ENCODE results near the gene BMP2.

Gene BMP2

DNA sequence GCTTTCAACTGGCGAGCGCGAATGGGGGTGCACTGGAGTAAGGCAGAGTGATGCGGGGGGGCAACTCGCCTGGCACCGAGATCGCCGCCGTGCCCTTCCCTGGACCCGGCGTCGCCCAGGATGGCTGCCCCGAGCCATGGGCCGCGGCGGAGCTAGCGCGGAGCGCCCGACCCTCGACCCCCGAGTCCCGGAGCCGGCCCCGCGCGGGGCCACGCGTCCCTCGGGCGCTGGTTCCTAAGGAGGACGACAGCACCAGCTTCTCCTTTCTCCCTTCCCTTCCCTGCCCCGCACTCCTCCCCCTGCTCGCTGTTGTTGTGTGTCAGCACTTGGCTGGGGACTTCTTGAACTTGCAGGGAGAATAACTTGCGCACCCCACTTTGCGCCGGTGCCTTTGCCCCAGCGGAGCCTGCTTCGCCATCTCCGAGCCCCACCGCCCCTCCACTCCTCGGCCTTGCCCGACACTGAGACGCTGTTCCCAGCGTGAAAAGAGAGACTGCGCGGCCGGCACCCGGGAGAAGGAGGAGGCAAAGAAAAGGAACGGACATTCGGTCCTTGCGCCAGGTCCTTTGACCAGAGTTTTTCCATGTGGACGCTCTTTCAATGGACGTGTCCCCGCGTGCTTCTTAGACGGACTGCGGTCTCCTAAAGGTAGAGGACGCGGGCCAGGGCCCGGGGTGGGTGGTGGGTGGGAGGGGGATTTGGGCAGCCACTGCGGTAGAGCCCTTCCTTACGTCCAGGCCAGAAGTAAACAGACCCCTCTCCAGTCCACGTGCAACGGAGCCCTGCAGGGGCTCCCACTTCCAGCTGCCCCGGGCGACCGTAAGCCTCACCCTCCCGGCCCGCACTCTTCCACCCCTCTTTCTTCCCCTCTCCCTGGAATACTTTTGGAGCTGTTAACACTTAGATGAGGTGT, 998 bp downstream of the BMP2 start:
- no peak for DNase-seq

DNA sequence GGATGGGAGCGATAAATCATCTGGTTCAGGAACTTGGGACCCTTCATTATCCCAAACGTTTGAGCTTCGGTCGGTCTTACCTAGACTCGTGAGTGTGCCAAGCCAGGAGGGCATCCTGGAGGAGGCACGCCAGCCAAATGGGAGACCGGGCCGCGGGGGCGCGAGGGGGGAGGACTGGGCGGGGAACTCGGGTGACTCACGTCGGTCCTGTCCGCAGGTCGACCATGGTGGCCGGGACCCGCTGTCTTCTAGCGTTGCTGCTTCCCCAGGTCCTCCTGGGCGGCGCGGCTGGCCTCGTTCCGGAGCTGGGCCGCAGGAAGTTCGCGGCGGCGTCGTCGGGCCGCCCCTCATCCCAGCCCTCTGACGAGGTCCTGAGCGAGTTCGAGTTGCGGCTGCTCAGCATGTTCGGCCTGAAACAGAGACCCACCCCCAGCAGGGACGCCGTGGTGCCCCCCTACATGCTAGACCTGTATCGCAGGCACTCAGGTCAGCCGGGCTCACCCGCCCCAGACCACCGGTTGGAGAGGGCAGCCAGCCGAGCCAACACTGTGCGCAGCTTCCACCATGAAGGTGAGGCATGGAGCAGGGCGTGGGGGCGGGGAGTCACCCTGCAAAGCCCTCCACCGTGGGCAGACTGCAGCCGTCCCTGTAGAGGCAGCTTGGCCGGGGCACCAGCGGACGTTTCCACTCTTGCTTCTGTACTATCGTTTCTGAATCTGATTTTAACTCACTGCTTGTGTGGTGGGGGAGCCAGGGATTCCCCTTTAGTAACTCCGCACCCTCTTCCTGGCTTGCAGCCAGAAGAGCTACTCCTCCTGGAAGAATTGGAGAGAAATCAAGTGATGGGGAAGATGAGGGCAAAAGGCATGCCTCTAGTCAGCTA, 2.7 kb downstream of the BMP2 start:
- DNase-seq: no peak

DNA sequence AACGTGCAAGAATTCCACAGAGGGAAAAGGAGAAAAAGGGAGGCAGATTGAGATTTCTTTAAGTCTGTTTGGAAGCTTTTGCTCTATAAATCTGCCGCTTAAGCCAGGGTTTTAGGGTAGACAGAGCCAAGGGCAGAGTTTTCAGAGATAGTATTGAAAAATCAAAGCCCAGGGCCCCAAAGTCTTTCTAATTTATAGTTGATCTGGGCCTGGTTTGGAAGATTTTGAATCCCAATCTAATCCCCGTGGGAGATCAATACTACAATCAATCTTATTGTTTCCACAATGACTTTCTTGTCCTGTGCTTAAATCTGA, 3.3 kb downstream of the BMP2 start:
- no peak for DNase-seq

DNA sequence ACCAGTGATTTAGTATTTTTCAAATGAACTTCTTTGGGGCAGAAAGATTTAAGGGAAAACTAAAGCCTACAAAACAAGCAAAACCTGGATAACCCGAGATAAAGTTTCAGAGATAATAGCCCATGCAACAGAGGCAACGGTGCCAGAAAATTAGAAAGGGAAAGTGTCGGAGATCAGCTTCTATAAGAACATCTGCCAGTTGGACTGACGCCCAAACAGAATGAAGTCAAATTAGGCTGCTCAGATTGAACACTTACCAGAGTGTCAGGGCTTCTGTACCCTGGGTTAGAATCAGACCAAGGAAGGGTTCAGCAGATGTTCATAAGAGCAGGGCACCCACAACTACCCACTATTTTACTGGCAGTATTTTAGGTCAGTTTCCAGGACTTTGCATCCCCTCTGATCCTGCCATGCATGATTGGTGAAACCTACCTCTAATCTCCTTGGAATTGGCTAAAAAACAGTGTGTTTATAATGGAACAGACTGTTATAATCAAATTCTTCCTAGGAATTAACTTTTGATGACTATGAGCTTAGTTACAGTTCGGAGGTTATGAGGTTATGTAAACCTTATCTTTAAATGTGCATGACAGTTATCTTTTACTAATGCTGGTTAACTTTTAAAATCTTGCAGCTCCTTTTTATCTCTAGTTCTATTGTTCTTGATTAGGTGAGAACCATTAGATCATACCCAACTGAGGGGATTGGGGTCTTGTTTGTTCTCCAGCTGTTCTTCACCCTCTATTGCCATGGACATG, 13.1 kb downstream of the BMP2 start:
- DNase-seq: peak; percentile 68

DNA sequence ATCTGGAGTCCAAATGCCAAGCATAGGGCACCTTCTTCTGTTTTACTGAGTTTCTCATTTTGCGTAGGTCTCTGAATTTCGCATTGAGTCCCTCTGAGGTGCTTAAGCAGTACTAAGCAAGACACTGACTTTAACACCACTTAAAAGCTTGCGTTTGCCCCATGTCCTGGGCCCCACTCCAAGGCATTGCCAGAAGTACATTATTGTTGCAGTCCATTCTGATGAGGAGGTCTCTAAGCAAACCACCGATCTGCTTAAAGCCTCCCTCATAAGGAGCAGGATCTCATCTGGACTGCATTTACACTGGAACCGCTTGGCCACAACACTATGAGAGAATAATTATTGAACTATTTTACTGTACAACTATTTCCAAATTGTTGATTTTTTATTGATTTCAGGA, 16.3 kb downstream of the BMP2 start:
- no peak for DNase-seq

DNA sequence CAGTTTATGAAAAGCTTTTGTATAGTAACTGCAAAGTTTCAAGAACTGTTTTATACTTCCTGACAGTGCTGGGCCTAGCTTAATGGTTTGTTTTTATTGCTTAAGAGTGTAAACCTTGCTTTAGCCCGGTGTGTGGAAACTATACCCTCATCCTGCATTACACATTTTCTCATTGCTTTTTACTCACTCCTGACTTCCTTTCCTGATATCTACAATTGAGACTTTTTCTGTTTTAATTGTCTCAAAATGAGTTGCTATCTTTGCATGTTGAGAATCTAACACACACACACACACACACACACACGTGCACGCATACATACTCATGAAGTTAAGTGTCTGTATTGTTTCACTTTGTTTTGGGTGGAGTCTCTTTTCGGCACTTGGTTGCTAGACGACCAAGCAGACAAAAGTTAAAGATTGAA, 16.7 kb downstream of the BMP2 start:
- no peak for DNase-seq

DNA sequence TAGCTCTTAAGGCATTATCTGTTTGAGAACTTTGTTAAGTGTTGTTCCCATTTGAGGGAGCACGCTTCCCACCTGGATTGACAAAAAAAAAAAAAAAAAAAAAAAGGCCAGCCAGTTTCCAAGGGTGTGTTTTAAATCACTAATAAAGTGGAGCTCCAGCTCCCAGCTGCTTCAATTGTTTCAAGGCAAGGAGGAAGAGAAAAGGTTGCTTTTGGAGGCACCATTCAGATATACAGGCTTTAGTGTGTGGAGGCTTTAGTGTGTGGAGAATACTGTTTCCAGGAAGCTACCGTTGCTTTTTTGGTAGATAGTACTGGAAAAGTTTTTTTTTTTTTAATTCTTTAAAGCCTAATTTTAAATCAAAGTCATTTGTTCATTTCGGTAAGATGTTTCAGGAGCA, 17.3 kb downstream of the BMP2 start:
- no peak for DNase-seq

DNA sequence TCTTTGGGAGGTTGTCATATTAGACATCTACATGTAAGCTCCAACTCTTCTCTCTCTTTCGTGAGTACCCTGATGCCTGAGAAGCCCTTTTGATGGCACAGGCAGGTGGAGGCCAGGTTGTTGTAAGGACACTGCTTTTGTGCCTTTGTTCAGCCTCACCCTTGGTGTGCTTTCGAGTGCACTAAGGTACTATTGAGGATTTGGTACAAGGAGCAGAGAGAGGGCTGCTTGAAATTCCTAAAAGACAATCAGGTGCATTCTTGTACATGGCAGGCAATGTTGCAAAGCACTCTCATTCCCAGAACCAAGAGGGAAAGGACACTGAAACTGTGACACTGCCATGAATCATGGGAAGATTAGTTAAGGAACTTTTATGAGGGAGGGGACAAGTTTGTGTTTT, 19.1 kb downstream of the BMP2 start:
- DNase-seq: no peak

DNA sequence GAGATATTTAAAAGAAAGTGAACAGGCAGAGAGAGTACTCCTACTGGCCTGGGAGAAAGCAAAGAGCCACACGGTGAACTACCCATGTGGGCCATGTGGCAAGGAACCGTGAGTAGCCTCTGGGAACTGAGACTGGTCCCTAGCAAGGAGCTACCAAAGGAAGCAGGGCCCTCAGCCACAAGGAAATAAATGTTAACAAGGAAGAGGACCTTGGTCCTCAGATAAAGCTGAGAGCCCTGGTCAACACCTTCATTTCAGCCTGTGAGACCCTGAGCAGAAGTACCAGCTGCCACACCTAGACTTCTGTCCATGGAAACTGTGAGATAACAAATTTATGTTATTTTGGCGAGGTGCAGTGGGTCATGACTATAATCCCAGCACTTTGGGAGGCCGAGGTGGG, 25.3 kb downstream of the BMP2 start:
- DNase-seq: no peak

DNA sequence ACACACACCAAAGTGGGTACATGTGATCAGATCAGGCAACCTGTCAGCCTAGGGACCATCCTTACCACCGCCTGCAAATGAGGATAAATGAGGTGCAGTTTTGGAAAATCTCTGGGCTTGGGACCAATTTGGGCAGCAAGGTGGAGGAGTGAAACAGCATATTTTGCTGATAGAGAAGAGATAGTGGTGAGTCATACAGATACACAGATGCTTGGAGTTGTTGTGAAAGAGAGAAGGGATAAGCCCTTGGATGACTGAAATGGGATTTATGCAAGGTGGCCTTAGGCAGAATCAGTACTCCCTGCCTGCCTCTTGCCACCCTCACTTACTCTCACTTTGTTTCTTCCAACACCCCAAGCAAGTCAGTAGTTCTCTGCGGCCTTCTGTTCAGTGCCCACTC, 34.7 kb downstream of the BMP2 start:
- DNase-seq: no peak

DNA sequence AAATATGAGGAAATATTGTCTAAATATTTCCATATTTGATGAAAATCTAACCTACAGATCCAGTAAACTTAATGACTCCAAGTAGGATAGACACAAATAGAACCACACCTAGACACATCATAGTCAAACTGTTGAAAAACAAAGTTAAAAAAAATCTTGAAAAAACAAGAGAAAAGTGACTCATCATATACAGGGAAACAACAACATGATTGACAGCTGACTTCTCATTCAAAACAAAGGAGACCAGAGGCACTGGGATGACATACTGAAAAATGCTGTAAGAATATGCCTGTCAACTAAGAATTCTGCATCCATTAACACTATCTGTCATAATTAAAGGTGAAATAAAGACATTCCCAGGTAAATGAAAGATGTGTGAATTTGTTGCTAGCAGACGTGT, 38.8 kb downstream of the BMP2 start:
- no peak for DNase-seq

DNA sequence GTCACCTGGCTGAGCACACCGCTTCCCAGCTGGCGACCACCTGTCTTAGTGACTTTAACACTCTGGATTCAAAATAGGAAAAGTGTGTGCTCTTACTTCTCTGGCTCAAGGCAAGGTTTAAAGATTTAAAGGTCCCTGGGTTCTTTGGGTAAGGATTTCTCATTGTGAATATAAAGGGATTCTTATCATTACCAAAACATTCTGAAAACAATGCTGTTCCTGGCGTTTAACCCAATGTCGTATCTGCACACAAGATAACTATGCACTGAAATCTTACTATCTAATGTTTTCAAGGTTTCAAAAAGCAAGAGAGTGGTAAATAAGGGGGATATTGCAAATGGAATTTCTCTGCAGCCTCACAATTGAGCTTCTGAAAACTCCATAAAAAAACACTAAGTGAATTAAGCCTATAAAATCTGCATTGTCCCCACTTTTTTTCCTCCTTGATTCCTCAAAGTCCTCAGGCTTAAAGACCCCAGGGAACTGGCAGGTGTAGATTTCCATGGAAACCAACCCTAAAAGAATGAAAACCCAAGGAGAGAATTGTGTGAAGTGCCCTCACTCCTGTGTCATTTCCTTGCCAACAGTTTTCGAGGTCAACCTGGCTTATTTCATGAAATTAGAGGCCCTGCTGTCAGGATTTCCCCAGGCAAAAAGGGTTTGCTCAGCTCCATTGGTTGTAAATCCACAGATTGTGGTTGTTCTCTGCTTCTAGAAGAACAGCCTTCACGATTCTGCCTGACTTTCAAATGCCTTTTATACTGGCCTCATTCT, 44.0 kb downstream of the BMP2 start:
- DNase-seq: no peak

DNA sequence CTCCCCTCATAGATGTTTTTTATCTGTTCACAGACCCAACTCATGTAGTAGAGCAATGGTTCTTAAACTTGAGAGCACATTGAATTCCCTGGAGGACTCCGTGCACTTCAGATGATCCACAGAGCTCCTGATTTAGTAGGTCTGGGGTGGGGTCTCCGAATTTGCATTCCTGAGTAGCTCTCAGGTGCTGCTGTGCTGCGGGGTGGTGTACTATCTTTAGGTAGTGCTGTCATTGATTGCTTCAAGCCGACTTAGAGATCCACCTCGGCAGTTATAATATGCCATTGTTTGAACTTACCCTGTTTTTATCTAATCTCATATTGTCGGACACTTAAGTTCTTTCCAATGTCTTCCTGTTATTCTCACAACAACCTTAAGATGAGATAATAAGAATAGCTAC, 45.0 kb downstream of the BMP2 start:
- no peak for DNase-seq

DNA sequence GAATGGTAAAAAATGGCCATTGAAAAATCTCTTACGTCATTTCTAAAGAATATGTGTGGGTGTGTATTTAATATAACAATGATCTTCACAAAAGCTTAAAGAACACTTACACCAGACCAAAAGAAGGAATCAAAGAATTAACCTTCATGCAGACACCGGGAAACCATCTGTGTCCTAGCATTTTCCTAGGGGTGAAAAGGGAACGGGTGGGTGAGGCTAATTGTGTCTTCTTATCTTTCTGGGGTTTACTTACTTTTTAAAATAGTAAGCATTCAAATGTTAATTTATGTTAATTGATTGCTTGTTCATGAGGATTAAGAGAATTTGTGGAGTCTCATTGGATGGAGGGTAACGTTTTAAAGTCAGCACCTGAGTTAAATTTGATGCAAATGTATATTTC, 47.5 kb downstream of the BMP2 start:
- DNase-seq: no peak

DNA sequence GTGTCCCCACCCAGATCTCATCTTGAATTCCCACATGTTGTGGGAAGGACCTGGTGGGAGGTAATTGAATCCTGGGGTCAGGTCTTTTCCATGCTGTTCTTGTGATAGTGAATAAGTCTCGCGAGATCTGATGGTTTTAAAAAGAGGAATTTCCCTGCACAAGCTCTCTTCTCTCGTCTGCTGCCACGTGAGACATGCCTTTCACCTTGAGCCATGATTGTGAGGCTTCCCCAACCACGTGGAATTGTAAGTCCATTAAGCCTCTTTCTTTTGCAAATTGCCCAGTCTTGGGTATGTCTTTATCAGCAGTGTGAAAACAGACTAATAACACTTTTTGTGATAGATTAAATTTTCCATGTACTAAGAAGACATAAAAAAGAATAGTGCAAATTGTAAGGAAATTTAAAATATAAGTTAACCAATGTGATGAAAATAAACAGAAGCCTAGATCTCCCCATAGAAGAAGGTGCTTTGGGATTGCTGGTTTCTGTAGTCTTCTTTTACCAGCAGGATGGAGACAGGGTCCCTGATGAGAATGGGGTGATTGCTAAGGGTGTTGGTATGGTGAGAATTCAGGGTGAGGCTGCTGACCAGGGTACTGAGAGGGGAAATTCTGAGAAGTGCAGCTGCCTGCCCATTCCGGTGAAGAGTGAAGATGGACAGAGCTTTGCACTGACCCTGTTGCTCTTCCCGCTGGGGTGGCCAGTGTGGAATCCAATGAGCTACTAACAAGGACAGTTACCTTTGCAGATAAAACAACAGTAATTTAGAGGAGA, 50.7 kb downstream of the BMP2 start:
- DNase-seq: no peak

DNA sequence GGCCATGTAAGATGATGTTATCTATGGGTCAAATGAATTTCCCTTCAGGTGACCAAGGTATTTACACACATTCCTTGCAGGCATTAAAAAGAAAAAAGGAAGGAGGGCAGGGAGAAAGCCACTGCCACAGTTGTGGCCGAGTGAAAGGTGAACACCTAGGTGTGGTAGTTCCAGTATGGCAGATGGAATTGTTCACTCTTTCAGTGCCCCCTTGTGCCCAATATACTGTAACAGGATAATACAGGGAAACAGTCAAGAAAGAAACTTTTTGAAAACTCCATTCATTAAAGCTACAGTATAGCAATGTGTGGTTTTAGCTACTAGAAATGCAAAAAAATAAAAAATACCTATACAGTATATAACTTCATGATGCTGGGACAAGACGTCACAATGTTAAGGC, 52.1 kb downstream of the BMP2 start:
- no peak for DNase-seq

DNA sequence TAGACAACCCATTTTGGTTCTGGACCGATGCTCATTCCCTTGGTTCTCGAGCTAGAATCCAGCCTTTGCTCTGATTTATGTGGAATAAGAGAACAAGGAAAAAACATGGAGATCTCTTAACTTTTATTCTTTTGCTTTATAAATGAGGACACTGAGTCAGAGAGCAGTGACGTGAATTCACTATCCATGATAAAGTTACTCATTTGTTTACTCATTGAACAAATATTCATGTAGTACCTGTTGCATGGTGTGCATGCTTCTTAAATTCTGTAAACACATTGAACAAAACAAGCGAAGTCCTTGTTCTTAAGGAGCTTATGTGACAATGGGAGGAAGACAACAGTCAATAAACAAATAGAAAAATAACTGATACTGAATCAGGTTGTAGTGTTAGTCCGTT, 56.9 kb downstream of the BMP2 start:
- DNase-seq: no peak

DNA sequence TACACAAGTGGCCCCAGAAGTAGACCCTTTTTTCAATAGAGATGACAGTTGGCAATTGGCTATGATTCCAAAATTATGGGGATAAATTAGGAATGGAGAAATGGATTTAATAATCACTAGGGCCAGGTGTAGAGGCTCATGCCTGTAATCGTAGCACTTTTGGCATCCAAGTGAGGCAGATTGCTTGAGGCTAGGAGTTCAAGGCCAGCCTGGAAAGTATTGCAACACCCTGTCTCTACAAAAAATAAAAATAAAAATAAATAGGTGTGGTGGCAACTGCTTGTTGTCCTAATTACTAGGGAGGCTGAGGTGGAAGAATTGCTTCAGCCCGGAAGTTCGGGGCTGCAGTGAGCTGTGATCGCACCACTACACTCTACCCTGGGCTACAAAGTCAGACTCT, 60.0 kb downstream of the BMP2 start:
- DNase-seq: peak; percentile 28

DNA sequence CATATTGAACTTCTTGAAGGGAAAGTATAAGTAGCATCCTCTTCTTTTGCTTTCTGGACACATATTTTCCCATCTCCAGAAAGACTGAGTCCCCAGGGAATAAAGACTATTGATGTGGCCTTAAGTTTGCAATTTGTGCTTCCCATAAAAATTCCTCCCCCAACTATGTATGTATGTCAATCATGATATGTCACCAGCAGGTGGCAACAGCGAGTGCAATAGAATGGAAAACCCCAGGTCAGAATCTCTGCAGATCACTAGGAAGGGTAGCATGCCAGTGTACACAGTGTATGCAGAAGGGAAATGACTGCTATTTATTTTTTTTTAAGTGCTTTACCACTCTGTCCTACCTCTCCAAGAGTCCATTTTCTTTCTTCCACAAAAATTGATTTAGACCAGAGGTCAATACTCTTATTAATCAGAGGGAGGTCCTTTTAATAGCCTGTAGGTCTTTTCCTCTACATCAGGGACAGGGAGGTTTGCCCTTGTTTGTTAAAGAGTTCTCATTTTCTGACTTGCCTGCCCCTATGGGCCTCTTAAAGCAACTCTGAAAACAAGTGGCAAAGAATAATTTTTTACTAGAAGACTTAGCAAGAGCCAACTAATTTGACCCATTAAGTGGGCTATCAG, 61.4 kb downstream of the BMP2 start:
- peak; percentile 14 for DNase-seq

DNA sequence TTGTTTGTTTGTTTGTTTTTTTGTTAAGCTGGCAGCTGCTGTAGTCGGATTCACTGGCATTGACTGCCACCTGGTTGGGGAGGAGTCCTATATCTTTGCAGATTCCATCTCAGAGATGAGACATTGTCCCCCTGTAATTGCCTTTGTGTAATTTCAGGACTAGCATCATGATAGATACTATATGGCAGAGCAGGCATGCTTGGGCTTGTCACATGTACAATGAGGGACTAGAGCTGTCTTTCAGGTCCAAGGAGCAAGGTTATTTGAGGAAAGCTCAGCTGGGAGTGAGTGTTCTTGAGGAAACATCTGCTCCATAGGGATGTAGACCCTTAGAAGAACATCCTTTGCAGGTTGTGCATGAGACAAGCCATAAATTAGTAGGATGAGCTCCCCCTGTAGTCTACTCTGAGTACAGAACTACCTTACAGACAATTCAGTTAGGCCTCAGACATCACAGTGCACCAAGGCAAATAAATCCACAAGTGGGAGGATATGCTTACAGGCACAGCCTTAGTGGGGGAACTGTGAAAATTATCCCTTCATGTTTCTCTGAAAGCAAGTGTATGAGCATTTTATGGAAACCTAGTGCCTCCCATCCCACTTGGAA, 62.1 kb downstream of the BMP2 start:
- DNase-seq: no peak

All from NCI-H524 treated with DMSO at 0.1 percent for 48 hours (cell line).